ENCODE measurements around the gene OPN3.

OPN3 gene

GRCh38 chr1:241679404-241679803 is 39.2 kb upstream of the OPN3 start:
- no peak for DNase-seq (ENCODE audit: extremely low spot score)
- ChIA-PET POLR2A (interaction anchor here (0.9 to 1.1 kb wide), 2 partner anchors 9 kb away, joined by 4 to 6 read pairs; no protein-coding TSS in a partner anchor), CTCF (interaction anchor here (0.8 kb wide), 1 partner anchor 15 kb away, joined by 4 read pairs; no protein-coding TSS in a partner anchor)
- TF ChIP-seq L3MBTL2 (conservative IDR thresholded peaks at IDR 0.05) (no peak), NFRKB (IDR thresholded peaks at IDR 0.05) (no peak), ARNT (IDR thresholded peaks at IDR 0.05) (no peak), BHLHE40 (IDR thresholded peaks at IDR 0.05; ENCODE audit: borderline replicate concordance) (no peak), HDGF (IDR thresholded peaks at IDR 0.05; ENCODE audit: borderline replicate concordance) (no peak), ELF4 (IDR thresholded peaks at IDR 0.05) (no peak), SP1 (IDR thresholded peaks at IDR 0.05) (no peak), ZNF384 (IDR thresholded peaks at IDR 0.05) (no peak), TARDBP (IDR thresholded peaks at IDR 0.05) (no peak), LEF1 (IDR thresholded peaks at IDR 0.05; ENCODE audit: borderline replicate concordance) (no peak), CTBP1 (IDR thresholded peaks at IDR 0.05; ENCODE audit: borderline replicate concordance) (no peak), FOXM1 (IDR thresholded peaks at IDR 0.05; ENCODE audit: borderline replicate concordance) (no peak), SUZ12 (IDR thresholded peaks at IDR 0.05) (no peak), FOXA1 (IDR thresholded peaks at IDR 0.05) (no peak), FOXK2 (IDR thresholded peaks at IDR 0.05) (no peak)
- TF ChIP-seq, protein P1, sequence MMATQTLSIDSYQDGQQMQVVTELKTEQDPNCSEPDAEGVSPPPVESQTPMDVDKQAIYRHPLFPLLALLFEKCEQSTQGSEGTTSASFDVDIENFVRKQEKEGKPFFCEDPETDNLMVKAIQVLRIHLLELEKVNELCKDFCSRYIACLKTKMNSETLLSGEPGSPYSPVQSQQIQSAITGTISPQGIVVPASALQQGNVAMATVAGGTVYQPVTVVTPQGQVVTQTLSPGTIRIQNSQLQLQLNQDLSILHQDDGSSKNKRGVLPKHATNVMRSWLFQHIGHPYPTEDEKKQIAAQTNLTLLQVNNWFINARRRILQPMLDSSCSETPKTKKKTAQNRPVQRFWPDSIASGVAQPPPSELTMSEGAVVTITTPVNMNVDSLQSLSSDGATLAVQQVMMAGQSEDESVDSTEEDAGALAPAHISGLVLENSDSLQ (IDR thresholded peaks at IDR 0.05): no peak

GRCh38 chr1:241678536-241678935 is 38.4 kb upstream of the OPN3 start:
- CTCF ChIA-PET: interaction anchor here (0.7 kb wide), 1 partner anchor 943 kb away, joined by 11 read pairs; no protein-coding TSS in a partner anchor

GRCh38 chr1:241677201-241677600 is 37.0 kb upstream of the OPN3 start:
- CTCF ChIA-PET: interaction anchor here (1.3 kb wide), 1 partner anchor 9 kb away, joined by 4 read pairs; no protein-coding TSS in a partner anchor
- DNase-seq (ENCODE audit: extremely low spot score): no peak

More at GRCh38 chr1:241678536-241678935, 38.4 kb upstream of the OPN3 start:
- no peak for DNase-seq (ENCODE audit: extremely low spot score)
- POLR2A ChIA-PET: interaction anchor here (0.9 kb wide), 1 partner anchor 8 kb away, joined by 6 read pairs; no protein-coding TSS in a partner anchor
- no peak for TF ChIP-seq SP1 (IDR thresholded peaks at IDR 0.05)

GRCh38 chr1:241675983-241676382 is 35.8 kb upstream of the OPN3 start:
- POLR2A ChIA-PET: no interaction called here
- CTCF ChIA-PET: interaction anchor here (0.7 kb wide), 1 partner anchor 111 kb away, joined by 3 read pairs; no protein-coding TSS in a partner anchor
- no peak for TF ChIP-seq ELF4 (IDR thresholded peaks at IDR 0.05)
- TF ChIP-seq TARDBP (IDR thresholded peaks at IDR 0.05): no peak
- no peak for TF ChIP-seq SUZ12 (IDR thresholded peaks at IDR 0.05)
- no peak for TF ChIP-seq NFRKB (IDR thresholded peaks at IDR 0.05)
- no peak for TF ChIP-seq CTBP1 (IDR thresholded peaks at IDR 0.05; ENCODE audit: borderline replicate concordance)
- no peak for TF ChIP-seq L3MBTL2 (conservative IDR thresholded peaks at IDR 0.05)
- TF ChIP-seq, protein P1 (IDR thresholded peaks at IDR 0.05): no peak
- no peak for DNase-seq (ENCODE audit: extremely low spot score)

More at GRCh38 chr1:241677201-241677600, 37.0 kb upstream of the OPN3 start:
- POLR2A ChIA-PET: no interaction called here
- TF ChIP-seq SUZ12 (IDR thresholded peaks at IDR 0.05) (no peak), LEF1 (IDR thresholded peaks at IDR 0.05; ENCODE audit: borderline replicate concordance) (no peak), CTBP1 (IDR thresholded peaks at IDR 0.05; ENCODE audit: borderline replicate concordance) (no peak), ARNT (IDR thresholded peaks at IDR 0.05) (no peak), ELF4 (IDR thresholded peaks at IDR 0.05) (no peak)

GRCh38 chr1:241674805-241675384 is 34.7 kb upstream of the OPN3 start:
- DNase-seq (ENCODE audit: extremely low spot score): no peak
- TF ChIP-seq ARNT (IDR thresholded peaks at IDR 0.05) (no peak), FOXA1 (IDR thresholded peaks at IDR 0.05) (no peak), TARDBP (IDR thresholded peaks at IDR 0.05) (no peak), L3MBTL2 (conservative IDR thresholded peaks at IDR 0.05) (no peak), NFRKB (IDR thresholded peaks at IDR 0.05) (no peak), FOXM1 (IDR thresholded peaks at IDR 0.05; ENCODE audit: borderline replicate concordance) (no peak)
- CTCF ChIA-PET: no interaction called here
- POLR2A ChIA-PET: no interaction called here

- ChIA-PET CTCF (no interaction called here), POLR2A (no interaction called here)
- TF ChIP-seq FOXK2 (IDR thresholded peaks at IDR 0.05) (no peak), ELF4 (IDR thresholded peaks at IDR 0.05) (no peak), TARDBP (IDR thresholded peaks at IDR 0.05) (no peak), BHLHE40 (IDR thresholded peaks at IDR 0.05; ENCODE audit: borderline replicate concordance) (no peak), NFRKB (IDR thresholded peaks at IDR 0.05) (no peak), SUZ12 (IDR thresholded peaks at IDR 0.05) (no peak), FOXM1 (IDR thresholded peaks at IDR 0.05; ENCODE audit: borderline replicate concordance) (no peak), HDGF (IDR thresholded peaks at IDR 0.05; ENCODE audit: borderline replicate concordance) (no peak), CTBP1 (IDR thresholded peaks at IDR 0.05; ENCODE audit: borderline replicate concordance) (no peak), ZNF384 (IDR thresholded peaks at IDR 0.05) (no peak), LEF1 (IDR thresholded peaks at IDR 0.05; ENCODE audit: borderline replicate concordance) (no peak), SP1 (IDR thresholded peaks at IDR 0.05) (no peak), FOXA1 (IDR thresholded peaks at IDR 0.05) (no peak), ARNT (IDR thresholded peaks at IDR 0.05) (no peak)
- TF ChIP-seq, protein P1 (IDR thresholded peaks at IDR 0.05): no peak
- DNase-seq (ENCODE audit: extremely low spot score): no peak
These were observed 32.1 kb upstream of the OPN3 start for GRCh38 chr1:241672301-241672700.

Measured in HEK293T (cell line).